CD4-positive, alpha-beta T cell (primary cell): ENCODE measurements around the gene ARL16. TPM values are rescaled to one million over a fixed set of nuclear protein-coding genes. Genes with fewer than 3 reads are reported as not detected.
A peak's percentile ranks its signal among the peaks of the same experiment; 100 is the strongest.

Experiments
- ATAC-seq: fragments of 200-7000 bp; cut with Tn5 transposase; one replicate; pipeline ENCODE4 v1.10.0; 2022; ENCODE audit warnings: mild to moderate bottlenecking; ENCODE audit not compliant: poor library complexity
- CTCF ChIA-PET: fragments of 350-600 bp; sonication (Branson Sonifier 250); formaldehyde crosslinking; loops from one replicate; lab custom pipeline; 2021; ENCODE audit warnings: antibody characterized with exemption, inconsistent platforms; lab: Charles Lee
- POLR2A ChIA-PET: fragments of 350-600 bp; sonication (Branson Sonifier 250); formaldehyde crosslinking; loops from one replicate; lab custom pipeline; 2021; ENCODE audit warnings: antibody characterized with exemption, inconsistent platforms; lab: Charles Lee
- DNase-seq, 14 experiments: peaks; one replicate each; pipeline ENCODE4 v3.0.0-alpha.2; 2013 to 2020; ENCODE audit warnings: mixed read lengths in 2 of 14
- H3K27ac ChIP-seq, 2 donors: one replicate each; pipeline versions ENCODE4 v1.5.1 to v1.7.0; 2013; ENCODE audit warnings: low read length in 2 of 2, low read depth in 1 of 2, mild to moderate bottlenecking in 1 of 2
- H3K27me3 ChIP-seq, 2 experiments: 1 replicate in 1 of 2; 2 replicates in 1 of 2; pipeline versions ENCODE4 v1.6.1 to v1.7.0; 2013; ENCODE audit warnings: low read length in 2 of 2, control low read depth in 1 of 2, mild to moderate bottlenecking in 1 of 2, moderate library complexity in 1 of 2; ENCODE audit not compliant: insufficient read depth in 2 of 2, control insufficient read depth in 1 of 2
- H3K36me3 ChIP-seq: one replicate; pipeline ENCODE4 v1.6.1; 2013; ENCODE audit warnings: low read length, control low read depth; ENCODE audit not compliant: insufficient read depth
- H3K4me1 ChIP-seq: one replicate; pipeline ENCODE4 v1.6.1; 2013; ENCODE audit warnings: low read length, control low read depth; ENCODE audit not compliant: insufficient read depth
- H3K4me3 ChIP-seq: one replicate; pipeline ENCODE4 v1.5.1; 2013; ENCODE audit warnings: mild to moderate bottlenecking, low read length, moderate library complexity
- H3K9me3 ChIP-seq, 2 experiments: 1 replicate in 1 of 2; 2 replicates in 1 of 2; pipeline versions ENCODE4 v1.6.1 to v1.7.0; 2013; ENCODE audit warnings: low read length in 2 of 2, mild to moderate bottlenecking in 2 of 2, control low read depth in 1 of 2, moderate library complexity in 1 of 2; ENCODE audit not compliant: control insufficient read depth in 1 of 2, insufficient read depth in 1 of 2
- H3K27ac Mint-ChIP-seq: one replicate; pipeline ENCODE4 v1.8.0; 2020; ENCODE audit warnings: mixed read lengths
- H3K27me3 Mint-ChIP-seq: one replicate; pipeline ENCODE4 v1.8.0; 2021; ENCODE audit warnings: mixed read lengths
- H3K36me3 Mint-ChIP-seq: one replicate; pipeline ENCODE4 v1.8.0; 2021; ENCODE audit warnings: low read depth, mixed read lengths
- H3K4me1 Mint-ChIP-seq: one replicate; pipeline ENCODE4 v1.8.0; 2021; ENCODE audit warnings: low read depth, mixed read lengths
- H3K4me3 Mint-ChIP-seq: one replicate; pipeline ENCODE4 v1.8.0; 2020; ENCODE audit warnings: mild to moderate bottlenecking, mixed read lengths
- H3K9me3 Mint-ChIP-seq: one replicate; pipeline ENCODE4 v1.8.0; 2020; ENCODE audit warnings: mixed read lengths
- CTCF ChIP-seq: fragments of 200-600 bp; IDR thresholded peaks from one replicate; pipeline ENCODE4 v1.8.0; 2022; ENCODE audit warnings: antibody characterized with exemption, mild to moderate bottlenecking
- intact Hi-C, 2 experiments: fragments of 100-400 bp; cut with DNase I in 1 of 2; cut with micrococcal nuclease in 1 of 2; formaldehyde crosslinking; loops; one replicate each; pipeline versions ENCODE4 v1.15.1 to v1.9.0; 2023 to 2025; cut with DNase I, micrococcal nuclease
- total RNA-seq, 174 experiments: library from RNA in 2 of 174; stranded (reverse) in 2 of 174; gene quantifications; one replicate each; pipeline ENCODE4 v1.2.3 and lab custom pipeline; 2021 to 2026

Gene ARL16
- total RNA-seq, 2 experiments from 2014 or later = 35.7 to 38.5 TPM

DNA sequence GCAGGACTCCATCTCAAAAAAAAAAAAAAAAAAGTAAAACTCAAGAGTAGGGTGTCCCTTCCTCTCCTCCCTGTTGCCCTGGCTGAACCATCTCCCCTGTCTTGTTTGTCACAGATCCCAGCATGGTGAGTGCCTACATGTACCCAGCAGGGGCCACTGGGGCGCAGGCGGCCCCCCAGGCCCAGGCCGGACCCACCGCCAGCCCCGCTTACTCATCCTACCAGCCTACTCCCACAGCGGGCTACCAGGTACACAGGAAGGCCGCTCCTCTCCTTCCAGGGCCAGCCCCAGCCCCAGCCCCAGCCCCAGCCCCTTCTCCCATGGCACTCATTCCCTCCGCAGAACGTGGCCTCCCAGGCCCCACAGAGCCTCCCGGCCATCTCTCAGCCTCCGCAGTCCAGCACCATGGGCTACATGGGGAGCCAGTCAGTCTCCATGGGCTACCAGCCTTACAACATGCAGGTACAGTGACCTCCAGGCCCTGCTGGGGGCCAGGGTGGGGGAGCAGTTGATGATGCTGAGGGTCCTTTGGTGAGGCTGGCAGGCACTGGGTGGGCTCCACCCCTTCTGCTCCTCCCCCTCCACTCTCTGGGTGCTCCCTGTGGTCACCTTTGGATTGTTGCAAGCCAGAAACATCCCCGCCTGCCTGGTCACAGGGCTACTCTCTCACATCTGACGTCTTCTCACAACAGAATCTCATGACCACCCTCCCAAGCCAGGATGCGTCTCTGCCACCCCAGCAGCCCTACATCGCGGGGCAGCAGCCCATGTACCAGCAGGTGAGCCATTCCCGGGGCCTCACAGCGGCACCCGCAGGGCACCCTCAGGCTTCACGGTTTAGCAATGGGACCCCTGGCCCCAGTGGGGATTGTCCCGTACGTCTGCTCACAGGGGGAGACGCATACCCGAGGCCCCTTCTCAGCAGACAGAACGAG lies 17.0 kb upstream of the ARL16 start:
- Histone ChIP-seq H3K36me3 (peaks cover 55% of the 10 kb centered on the region), H3K4me1 (peaks cover 37% of the 10 kb centered on the region), H3K27ac (no peak overlapping the region), H3K27me3 (no peaks in the 10 kb centered on the region), H3K4me3 (no peak overlapping the region), H3K9me3 (no peaks in the 10 kb centered on the region)
- peaks cover 60% of the 10 kb centered on the region for H3K36me3 Mint-ChIP-seq
- ATAC-seq = no peak
- peak overlapping the region; percentile 8 for H3K4me3 Mint-ChIP-seq
- no peaks in the 10 kb centered on the region for H3K9me3 Mint-ChIP-seq
- CTCF ChIA-PET = interaction anchor here (1.8 kb wide), 1 partner anchor 17 kb away, joined by 5 read pairs; the partner anchor contains the start of genes ARL16 and HGS
- peaks cover 20% of the 10 kb centered on the region for H3K4me1 Mint-ChIP-seq
- no peak for TF ChIP-seq CTCF
- H3K27me3 Mint-ChIP-seq = no peaks in the 10 kb centered on the region
- no peak overlapping the region for H3K27ac Mint-ChIP-seq
- intact Hi-C loops = loop anchor here (5.0 kb wide), 2 partner anchors 33 to 227 kb away; partner anchors contain the start of genes CCDC137 (in 1 of the 2), MAFG (in 1 of the 2) and OXLD1 (in 1 of the 2)
- DNase-seq = no peak
- POLR2A ChIA-PET = interaction anchor here (0.7 to 4.7 kb wide), 2 partner anchors 16 to 34 kb away, joined by 3 to 43 read pairs; partner anchors contain the start of genes ARL16, CCDC137, HGS and OXLD1

DNA sequence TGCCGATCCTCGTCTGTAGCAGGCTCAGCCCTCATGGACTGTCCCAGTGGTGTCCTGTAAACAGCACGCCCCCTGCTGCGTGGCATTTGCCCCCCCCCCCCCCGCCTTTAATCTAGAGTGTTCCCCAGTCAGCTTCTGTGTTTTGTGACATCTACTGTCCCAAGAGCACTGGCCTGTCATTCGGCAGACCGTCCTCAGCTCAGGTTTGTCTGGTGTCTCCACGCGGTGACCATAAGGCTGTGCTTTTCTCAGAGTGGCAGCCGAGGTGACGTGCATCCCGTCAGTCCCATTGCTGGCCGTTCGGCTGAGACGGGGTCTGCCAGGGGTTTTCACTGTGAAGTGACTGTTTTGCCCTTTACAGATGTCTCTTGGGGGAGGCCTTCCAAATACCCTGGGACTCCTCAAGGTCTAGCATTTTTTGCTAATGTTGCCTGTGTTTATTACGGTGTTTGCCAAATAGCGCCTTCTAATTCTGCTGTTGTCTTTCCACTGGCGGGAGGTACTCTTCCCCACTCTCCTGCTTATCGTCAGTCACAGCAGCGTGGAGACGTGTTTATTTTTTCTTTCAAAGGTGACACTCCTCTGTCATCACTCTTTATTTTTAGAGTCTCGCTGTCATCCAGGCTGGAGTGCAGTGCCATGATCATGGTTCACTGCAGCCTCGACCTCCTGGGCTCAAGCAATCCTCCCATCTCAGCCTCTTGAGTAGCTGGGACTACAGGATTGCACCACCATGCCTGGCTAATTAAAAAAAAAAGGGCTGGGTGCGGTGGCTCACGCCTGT lies 13.9 kb upstream of the ARL16 start:
- peaks cover 10% of the 10 kb centered on the region for H3K4me1 Mint-ChIP-seq
- ChIA-PET CTCF (no interaction called here), POLR2A (no interaction called here)
- intact Hi-C loops = no loop called here
- H3K27me3 Mint-ChIP-seq = no peaks in the 10 kb centered on the region
- Histone ChIP-seq H3K4me1 (peaks cover 19% of the 10 kb centered on the region), H3K27me3 (no peaks in the 10 kb centered on the region), H3K4me3 (no peak overlapping the region), H3K9me3 (no peaks in the 10 kb centered on the region), H3K36me3 (peaks cover 79% of the 10 kb centered on the region), H3K27ac (no peak overlapping the region)
- no peak overlapping the region for H3K27ac Mint-ChIP-seq
- DNase-seq (no peak), ATAC-seq (no peak)
- H3K36me3 Mint-ChIP-seq = peaks cover 44% of the 10 kb centered on the region
- H3K4me3 Mint-ChIP-seq = no peak overlapping the region
- TF ChIP-seq CTCF = no peak
- H3K9me3 Mint-ChIP-seq = no peaks in the 10 kb centered on the region

DNA sequence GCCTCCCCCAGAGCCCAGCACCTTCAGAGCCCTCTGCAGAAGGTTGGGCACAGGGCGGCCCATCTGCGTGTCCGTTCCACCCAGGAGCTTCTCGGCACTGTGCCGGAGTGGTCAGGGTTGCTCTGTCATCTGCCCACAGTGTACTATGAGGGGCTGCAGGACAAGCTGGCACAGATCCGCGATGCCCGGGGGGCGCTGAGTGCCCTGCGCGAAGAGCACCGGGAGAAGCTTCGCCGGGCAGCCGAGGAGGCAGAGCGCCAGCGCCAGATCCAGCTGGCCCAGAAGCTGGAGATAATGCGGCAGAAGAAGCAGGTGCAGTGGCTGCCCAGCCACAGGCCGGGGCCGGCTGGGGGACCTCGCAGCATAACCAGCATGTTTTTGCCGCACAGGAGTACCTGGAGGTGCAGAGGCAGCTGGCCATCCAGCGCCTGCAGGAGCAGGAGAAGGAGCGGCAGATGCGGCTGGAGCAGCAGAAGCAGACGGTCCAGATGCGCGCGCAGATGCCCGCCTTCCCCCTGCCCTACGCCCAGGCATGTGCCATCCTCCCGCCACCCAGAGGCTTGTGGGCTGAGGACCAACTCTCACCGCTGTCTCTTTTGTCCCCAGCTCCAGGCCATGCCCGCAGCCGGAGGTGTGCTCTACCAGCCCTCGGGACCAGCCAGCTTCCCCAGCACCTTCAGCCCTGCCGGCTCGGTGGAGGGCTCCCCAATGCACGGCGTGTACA lies 12.8 kb upstream of the ARL16 start:
- Histone ChIP-seq H3K27me3 (no peaks in the 10 kb centered on the region), H3K36me3 (peaks cover 86% of the 10 kb centered on the region), H3K27ac (no peak overlapping the region), H3K4me1 (peaks cover 8% of the 10 kb centered on the region), H3K4me3 (no peak overlapping the region), H3K9me3 (no peaks in the 10 kb centered on the region)
- DNase-seq (no peak), ATAC-seq (no peak)
- no peaks in the 10 kb centered on the region for H3K27me3 Mint-ChIP-seq
- CTCF ChIA-PET = no interaction called here
- peaks cover 44% of the 10 kb centered on the region for H3K36me3 Mint-ChIP-seq
- POLR2A ChIA-PET = interaction anchor here (1.0 to 1.5 kb wide), 2 partner anchors 10 to 13 kb away, joined by 3 to 4 read pairs; partner anchors contain the start of genes ARL16 and HGS
- H3K4me3 Mint-ChIP-seq = no peak overlapping the region
- TF ChIP-seq CTCF = no peak
- intact Hi-C loops = no loop called here
- no peaks in the 10 kb centered on the region for H3K9me3 Mint-ChIP-seq
- H3K4me1 Mint-ChIP-seq = peaks cover 4% of the 10 kb centered on the region
- no peak overlapping the region for H3K27ac Mint-ChIP-seq
